Caco-2 (cell line): ENCODE results near the gene ATM. TPM values are rescaled to one million over a fixed set of nuclear protein-coding genes. Genes with fewer than 3 reads are reported as not detected.

ENCODE experiments used
- BruUV-seq: library from RNA; stranded (reverse); fragments of 400-500 nt; replicated peaks from 2 replicates; lab custom pipeline; 2021; lab: Mats Ljungman, UMichigan
- CTCF ChIA-PET: fragments of 300-600 bp; sonication (Branson Sonifier 250); formaldehyde crosslinking; loops from one replicate; lab custom pipeline; 2022; ENCODE audit warnings: antibody characterized with exemption; lab: Charles Lee
- POLR2A ChIA-PET: fragments of 300-600 bp; sonication (Branson Sonifier 250); formaldehyde crosslinking; loops from one replicate; lab custom pipeline; 2022; ENCODE audit warnings: antibody characterized with exemption; lab: Charles Lee
- DNase-seq, 2 experiments: peaks; one replicate each; pipeline versions ENCODE4 v3.0.0 to v3.0.0-alpha.2; 2020 to 2022
- H3K27me3 ChIP-seq: replicated peaks from 2 replicates; pipeline ENCODE4 v1.6.0; 2011; ENCODE audit warnings: low read length; ENCODE audit not compliant: control insufficient read depth, insufficient read depth
- H3K36me3 ChIP-seq: 2 replicates; pipeline ENCODE4 v1.5.1; 2011; ENCODE audit warnings: low read length; ENCODE audit not compliant: control insufficient read depth, insufficient read depth
- H3K4me1 ChIP-seq: fragments of 250-450 bp; sonication (Bioruptor Pico); 2 replicates; pipeline ENCODE4 v1.5.1; 2020; ENCODE audit warnings: mild to moderate bottlenecking
- H3K4me3 ChIP-seq: 2 replicates; pipeline ENCODE4 v1.5.1; 2011; ENCODE audit warnings: low read depth, mild to moderate bottlenecking, control low read depth, low read length
- H3K9me3 ChIP-seq: fragments of 250-450 bp; sonication (Bioruptor Pico); 2 replicates; pipeline ENCODE4 v1.5.1; 2020; ENCODE audit warnings: mild to moderate bottlenecking, moderate library complexity
- H3K27ac Mint-ChIP-seq: one replicate; pipeline ENCODE4 v1.8.0; 2022; ENCODE audit warnings: mixed read lengths; ENCODE audit not compliant: unreplicated experiment
- H3K27me3 Mint-ChIP-seq: one replicate; pipeline ENCODE4 v1.8.0; 2022; ENCODE audit warnings: mixed read lengths; ENCODE audit not compliant: insufficient read depth, unreplicated experiment
- H3K36me3 Mint-ChIP-seq: one replicate; pipeline ENCODE4 v1.8.0; 2022; ENCODE audit warnings: mild to moderate bottlenecking, mixed read lengths; ENCODE audit not compliant: insufficient read depth, unreplicated experiment
- H3K4me1 Mint-ChIP-seq: one replicate; pipeline ENCODE4 v1.8.0; 2022; ENCODE audit warnings: low read depth, mixed read lengths; ENCODE audit not compliant: unreplicated experiment
- H3K4me3 Mint-ChIP-seq: one replicate; pipeline ENCODE4 v1.8.0; 2022; ENCODE audit warnings: mild to moderate bottlenecking, moderate library complexity, mixed read lengths; ENCODE audit not compliant: unreplicated experiment
- H3K9me3 Mint-ChIP-seq: one replicate; pipeline ENCODE4 v1.8.0; 2022; ENCODE audit warnings: mixed read lengths; ENCODE audit not compliant: unreplicated experiment
- intact Hi-C: fragments of 100-400 bp; cut with micrococcal nuclease; formaldehyde crosslinking; loops from one replicate; pipeline ENCODE4 v1.10.0; 2022; ENCODE audit not compliant: unreplicated experiment
- total RNA-seq: library from RNA; stranded (reverse); gene quantifications from 2 replicates; pipeline ENCODE4 v1.2.3, GENCODE V29; 2022
- TF ChIP-seq, protein P1 (sequence below), 2 experiments: fragments of 200-600 bp in 1 of 2; IDR thresholded peaks; 1 replicate in 1 of 2; 2 replicates in 1 of 2; pipeline versions ENCODE4 v1.5.1 to v1.8.0; 2011 to 2022; ENCODE audit warnings: antibody characterized with exemption in 1 of 2, control low read depth in 1 of 2, inconsistent platforms in 1 of 2, low read depth in 1 of 2, low read length in 1 of 2, mild to moderate bottlenecking in 1 of 2, moderate library complexity in 1 of 2; ENCODE audit not compliant: insufficient read depth in 1 of 2, severe bottlenecking in 1 of 2, unreplicated experiment in 1 of 2

Gene ATM
- total RNA-seq, 1 experiment from 2014 or later: 77.1 TPM

DNA sequence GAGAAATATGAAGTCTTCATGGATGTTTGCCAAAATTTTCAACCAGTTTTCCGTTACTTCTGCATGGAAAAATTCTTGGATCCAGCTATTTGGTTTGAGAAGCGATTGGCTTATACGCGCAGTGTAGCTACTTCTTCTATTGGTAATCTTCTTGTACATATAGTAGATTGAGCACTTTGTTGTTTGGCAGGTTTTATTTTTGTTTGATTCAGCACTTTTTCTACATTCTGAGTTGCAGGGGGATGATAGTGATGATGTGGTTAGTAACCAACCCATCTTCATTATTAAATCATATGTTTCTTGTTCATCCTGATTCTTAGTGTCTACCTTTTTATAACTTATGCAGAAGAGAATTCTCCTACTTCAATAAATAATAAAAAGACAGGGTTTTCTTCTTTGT, 122.9 kb downstream of the ATM start:
- CTCF ChIA-PET: no interaction called here
- H3K4me3 ChIP-seq: no peak overlapping the region
- intact Hi-C loops: no loop called here
- Mint-ChIP-seq H3K36me3 (peaks cover 10% of the 10 kb centered on the region), H3K4me3 (no peak overlapping the region), H3K27me3 (no peaks in the 10 kb centered on the region), H3K27ac (no peak overlapping the region), H3K9me3 (no peaks in the 10 kb centered on the region), H3K4me1 (peaks cover 7% of the 10 kb centered on the region)
- H3K27me3 ChIP-seq: no peaks in the 10 kb centered on the region
- TF ChIP-seq, protein P1, sequence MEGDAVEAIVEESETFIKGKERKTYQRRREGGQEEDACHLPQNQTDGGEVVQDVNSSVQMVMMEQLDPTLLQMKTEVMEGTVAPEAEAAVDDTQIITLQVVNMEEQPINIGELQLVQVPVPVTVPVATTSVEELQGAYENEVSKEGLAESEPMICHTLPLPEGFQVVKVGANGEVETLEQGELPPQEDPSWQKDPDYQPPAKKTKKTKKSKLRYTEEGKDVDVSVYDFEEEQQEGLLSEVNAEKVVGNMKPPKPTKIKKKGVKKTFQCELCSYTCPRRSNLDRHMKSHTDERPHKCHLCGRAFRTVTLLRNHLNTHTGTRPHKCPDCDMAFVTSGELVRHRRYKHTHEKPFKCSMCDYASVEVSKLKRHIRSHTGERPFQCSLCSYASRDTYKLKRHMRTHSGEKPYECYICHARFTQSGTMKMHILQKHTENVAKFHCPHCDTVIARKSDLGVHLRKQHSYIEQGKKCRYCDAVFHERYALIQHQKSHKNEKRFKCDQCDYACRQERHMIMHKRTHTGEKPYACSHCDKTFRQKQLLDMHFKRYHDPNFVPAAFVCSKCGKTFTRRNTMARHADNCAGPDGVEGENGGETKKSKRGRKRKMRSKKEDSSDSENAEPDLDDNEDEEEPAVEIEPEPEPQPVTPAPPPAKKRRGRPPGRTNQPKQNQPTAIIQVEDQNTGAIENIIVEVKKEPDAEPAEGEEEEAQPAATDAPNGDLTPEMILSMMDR (IDR thresholded peaks at IDR 0.05; ENCODE audit: insufficient read depth in 1 of 2, low read depth in 1 of 2, low read length in 1 of 2, severe bottlenecking in 1 of 2, unreplicated experiment in 1 of 2): no peak
- no peaks in the 10 kb centered on the region for H3K36me3 ChIP-seq
- no peaks in the 10 kb centered on the region for H3K9me3 ChIP-seq
- POLR2A ChIA-PET: no interaction called here
- peaks cover 11% of the 10 kb centered on the region for H3K4me1 ChIP-seq
- BruUV-seq: no TSS peak
- no peak for DNase-seq

DNA sequence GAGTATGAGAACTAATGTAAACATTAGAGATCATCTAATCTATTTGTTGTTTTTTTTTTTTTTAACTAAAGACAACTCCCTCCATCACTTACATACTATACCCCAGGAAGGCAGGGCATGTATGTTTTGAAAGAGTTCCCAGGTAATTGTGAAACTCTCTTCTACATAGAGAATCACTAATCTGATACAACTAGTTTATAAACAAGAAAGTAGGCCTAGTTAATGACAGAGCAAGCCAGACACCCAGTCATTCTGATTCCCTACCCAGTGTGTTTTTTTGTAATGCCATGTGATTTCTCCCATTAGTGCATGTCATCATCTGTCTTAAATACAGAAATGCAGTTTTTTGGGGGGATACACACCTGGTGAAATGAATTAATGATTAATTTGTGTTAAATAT, 123.6 kb downstream of the ATM start:
- no peaks in the 10 kb centered on the region for H3K9me3 ChIP-seq
- no peak for DNase-seq
- no peaks in the 10 kb centered on the region for H3K9me3 Mint-ChIP-seq
- H3K4me3 Mint-ChIP-seq: no peak overlapping the region
- ChIA-PET CTCF (no interaction called here), POLR2A (no interaction called here)
- H3K4me1 Mint-ChIP-seq: peaks cover under 1% of the 10 kb centered on the region
- TF ChIP-seq, protein P1 (IDR thresholded peaks at IDR 0.05; ENCODE audit: insufficient read depth in 1 of 2, low read depth in 1 of 2, low read length in 1 of 2, severe bottlenecking in 1 of 2, unreplicated experiment in 1 of 2): no peak
- H3K27ac Mint-ChIP-seq: no peak overlapping the region
- H3K4me3 ChIP-seq: no peak overlapping the region
- H3K36me3 ChIP-seq: no peaks in the 10 kb centered on the region
- peaks cover 6% of the 10 kb centered on the region for H3K36me3 Mint-ChIP-seq
- no peaks in the 10 kb centered on the region for H3K27me3 ChIP-seq
- intact Hi-C loops: no loop called here
- H3K27me3 Mint-ChIP-seq: no peaks in the 10 kb centered on the region
- no TSS peak for BruUV-seq
- H3K4me1 ChIP-seq: peaks cover 4% of the 10 kb centered on the region

DNA sequence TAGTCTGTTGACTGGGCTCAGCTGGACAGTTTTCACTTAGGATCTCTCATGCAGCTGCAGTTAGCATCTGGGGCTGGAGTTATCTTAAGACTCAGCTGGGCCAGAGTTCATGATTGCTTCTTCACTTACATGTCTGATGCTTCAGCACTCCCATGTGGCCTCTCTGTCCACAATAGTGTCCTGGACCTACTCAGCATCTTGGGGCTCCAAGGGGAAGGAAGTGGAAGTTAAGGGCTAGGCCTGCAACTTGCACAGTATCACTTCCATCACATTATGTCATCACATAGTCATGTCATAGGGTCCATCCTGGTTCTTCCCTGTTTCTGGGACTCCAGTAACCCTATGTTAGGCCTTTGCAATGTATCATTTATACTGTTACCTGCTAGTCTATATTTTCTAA, 128.6 kb downstream of the ATM start:
- H3K9me3 ChIP-seq: no peaks in the 10 kb centered on the region
- DNase-seq: no peak
- no peak overlapping the region for H3K27ac Mint-ChIP-seq
- BruUV-seq: no TSS peak
- intact Hi-C loops: no loop called here
- H3K4me1 ChIP-seq: no peaks in the 10 kb centered on the region
- H3K9me3 Mint-ChIP-seq: no peaks in the 10 kb centered on the region
- no peak overlapping the region for H3K4me3 Mint-ChIP-seq
- peaks cover 2% of the 10 kb centered on the region for H3K36me3 ChIP-seq
- ChIA-PET CTCF (no interaction called here), POLR2A (no interaction called here)
- TF ChIP-seq, protein P1 (IDR thresholded peaks at IDR 0.05; ENCODE audit: insufficient read depth in 1 of 2, low read depth in 1 of 2, low read length in 1 of 2, severe bottlenecking in 1 of 2, unreplicated experiment in 1 of 2): no peak
- no peaks in the 10 kb centered on the region for H3K27me3 ChIP-seq
- no peaks in the 10 kb centered on the region for H3K4me1 Mint-ChIP-seq
- H3K27me3 Mint-ChIP-seq: no peaks in the 10 kb centered on the region
- H3K36me3 Mint-ChIP-seq: peaks cover 6% of the 10 kb centered on the region
- H3K4me3 ChIP-seq: no peak overlapping the region
